ENCODE measurements around the gene MIR17HG.
A peak's percentile ranks its signal among the peaks of the same experiment; 100 is the strongest.

Gene MIR17HG

DNA sequence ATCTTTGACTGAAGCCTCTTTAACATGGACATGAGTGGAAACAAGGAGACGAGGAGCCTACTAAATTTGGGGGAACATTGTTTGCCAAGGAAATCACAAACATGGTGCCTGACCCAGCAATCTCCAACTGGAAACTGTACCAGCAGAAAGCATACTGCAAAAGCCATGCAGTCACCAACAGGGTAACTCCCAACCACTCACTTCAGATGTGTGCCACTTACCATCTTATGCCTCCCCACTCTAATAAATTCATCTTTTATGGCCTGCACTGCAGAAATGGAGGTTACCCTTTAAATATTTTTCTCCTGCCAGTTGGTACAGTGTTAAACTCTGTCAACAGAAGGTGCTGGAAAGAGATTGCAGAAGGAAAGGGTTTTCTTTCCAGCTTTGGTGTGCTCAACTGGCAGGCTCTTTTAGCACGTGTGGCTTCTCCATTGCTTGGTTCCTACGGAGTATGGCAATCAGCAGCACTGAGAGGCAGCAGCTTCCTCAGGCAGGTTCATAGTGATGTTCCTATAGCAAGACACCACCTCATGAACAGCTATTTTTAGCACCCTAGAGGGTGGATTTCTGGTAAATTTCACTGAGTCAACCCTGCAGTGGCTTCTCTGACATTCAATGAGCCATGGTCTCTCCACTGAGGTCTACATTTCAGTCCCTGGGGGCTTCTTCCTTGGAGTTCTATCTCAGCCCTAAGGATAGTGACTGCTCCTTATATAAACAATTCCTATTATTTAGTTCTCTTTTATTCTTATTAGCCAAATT, 21.4 kb downstream of the MIR17HG start:
- peak; percentile 17 for DNase-seq (ENCODE audit: low read depth)

DNA sequence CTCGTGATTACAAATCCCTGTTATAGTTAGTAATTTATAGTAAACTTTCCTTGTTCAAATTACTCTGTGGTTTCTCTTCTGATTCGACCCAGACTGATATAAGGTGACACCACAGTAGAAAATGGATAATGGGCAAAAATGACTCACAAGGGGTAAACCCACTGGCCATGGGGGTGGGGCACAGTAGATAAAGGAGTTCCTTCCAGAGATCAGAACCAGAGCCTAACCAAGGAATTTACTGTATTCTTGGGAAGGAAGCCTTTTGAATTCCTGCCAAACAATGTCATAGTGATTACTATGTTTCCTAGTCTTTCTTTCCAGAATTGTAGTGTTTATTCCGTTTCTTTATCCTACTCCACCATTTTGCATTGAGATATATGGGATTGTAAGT, 21.9 kb downstream of the MIR17HG start:
- DNase-seq (ENCODE audit: low read depth) = no peak

DNA sequence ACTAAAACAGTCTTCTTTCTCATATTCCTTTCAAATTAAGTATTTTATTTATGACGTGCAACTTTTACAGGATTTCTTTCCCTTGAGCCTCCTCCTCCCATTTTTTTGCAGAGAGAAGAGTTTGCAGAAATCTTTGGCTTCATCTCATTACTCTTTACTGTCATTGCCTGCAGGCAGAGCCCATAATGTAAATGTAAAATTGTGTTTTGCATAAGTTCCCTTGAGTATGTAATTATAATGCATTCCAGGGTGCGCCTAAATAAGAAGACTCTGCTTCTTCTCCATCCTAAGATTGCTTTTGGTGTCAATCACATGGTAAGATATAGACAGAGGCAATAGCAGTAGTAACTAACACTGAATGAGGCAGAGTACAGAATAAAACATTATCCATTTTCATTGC, 23.0 kb downstream of the MIR17HG start:
- DNase-seq (ENCODE audit: low read depth) = no peak

DNA sequence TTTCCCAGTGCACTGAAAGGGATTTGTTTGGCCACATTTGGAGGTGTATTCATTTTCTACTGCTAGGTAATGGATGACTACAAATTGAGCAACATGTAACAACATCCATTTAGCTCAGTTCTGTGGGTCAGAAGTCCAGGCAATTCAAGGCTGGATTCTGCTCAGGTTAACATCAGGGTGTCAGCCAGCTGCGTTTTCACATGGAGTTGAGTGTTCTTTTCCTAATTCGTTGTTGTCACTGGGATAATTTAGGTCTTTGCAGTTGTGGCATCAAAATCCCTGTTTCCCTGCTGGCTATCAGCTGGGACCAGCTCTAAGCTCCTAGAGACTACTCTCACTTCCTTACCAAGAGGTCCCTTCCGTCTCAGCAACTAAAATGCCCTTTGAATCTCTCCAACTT, 25.4 kb downstream of the MIR17HG start:
- no peak for DNase-seq (ENCODE audit: low read depth)

DNA sequence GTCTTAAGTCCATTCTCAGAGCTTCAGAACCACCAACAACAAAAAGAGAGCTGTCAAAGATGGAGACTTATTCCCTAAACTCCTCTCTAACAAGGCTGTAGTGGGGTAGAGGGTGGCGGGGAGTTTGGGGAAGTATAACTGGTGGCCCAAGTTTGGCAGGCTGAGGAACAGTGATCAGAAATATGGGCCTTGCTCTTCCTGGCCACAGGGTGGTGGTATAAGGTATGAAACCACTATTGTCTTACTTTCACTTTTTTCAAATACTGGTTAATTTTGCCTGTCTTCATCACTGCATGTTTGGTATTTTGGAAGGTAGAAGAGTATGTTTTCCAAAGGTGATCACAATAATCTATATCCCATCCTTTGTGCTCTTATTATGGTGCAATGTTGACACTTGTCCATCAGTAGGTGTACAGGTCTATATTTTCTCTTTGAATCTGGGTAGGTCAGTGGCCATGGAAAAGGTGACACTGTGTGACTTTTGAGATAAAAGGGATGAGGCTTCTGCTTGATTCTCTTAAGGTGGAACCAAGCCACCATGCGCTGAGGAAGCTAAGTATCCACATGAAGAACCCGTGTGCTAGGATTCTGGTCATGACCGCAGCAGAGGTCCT, 27.7 kb downstream of the MIR17HG start:
- no peak for DNase-seq (ENCODE audit: low read depth)

DNA sequence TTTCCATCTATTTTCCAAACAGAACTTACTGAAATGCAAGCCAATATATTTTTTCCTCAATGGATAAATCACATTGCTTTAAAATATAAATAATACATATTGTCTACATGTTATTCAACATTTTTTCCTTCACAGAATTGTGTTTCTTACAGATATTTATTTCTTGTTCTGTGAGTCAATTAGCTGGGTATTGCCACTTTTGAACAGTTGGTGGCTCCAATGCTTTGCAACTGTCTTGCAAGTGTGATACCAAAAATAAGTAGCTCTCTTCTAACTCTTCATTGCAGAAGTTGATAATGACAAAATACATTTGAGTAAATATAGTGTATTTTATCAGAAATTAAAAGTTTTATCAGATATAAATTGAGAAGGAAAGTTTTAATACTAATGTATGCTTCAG, 33.9 kb downstream of the MIR17HG start:
- no peak for DNase-seq (ENCODE audit: low read depth)

DNA sequence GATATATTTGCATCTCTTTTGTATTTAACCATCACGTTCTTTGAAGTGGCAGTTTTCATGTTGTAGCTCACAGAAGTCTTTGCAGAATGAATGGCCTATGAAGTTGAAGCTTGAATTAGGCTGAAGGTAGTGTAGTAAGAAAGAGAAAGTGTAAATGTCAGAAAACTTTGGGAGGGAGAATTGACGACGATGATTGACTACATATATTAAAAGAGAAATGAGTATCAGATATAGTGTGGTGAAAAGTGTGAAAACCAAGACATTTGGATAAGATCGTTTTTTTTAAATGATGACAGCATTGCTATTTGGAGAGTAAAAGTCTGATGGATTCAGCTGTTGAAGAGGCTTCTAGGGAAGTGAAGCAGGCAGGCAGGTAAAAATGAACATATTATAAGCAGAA, 36.3 kb downstream of the MIR17HG start:
- DNase-seq (ENCODE audit: low read depth) = no peak

DNA sequence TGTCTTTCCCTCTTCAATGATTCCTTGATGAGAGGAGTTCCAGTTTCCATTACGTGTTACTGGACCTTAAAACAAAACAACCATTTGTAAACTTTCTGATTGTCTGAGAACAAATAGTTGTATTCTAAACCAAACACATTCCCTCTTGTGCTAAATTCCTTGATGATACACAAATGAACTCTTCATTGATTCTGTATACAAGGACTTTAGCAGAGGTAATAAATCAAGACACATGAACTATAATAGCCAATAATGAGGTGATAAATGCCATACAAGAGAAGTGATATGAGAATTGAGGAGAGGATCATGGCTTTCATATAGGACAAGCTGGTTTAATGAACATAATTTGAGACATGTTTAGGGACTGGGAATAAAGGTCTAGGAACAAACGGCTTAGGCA, 37.4 kb downstream of the MIR17HG start:
- no peak for DNase-seq (ENCODE audit: low read depth)

DNA sequence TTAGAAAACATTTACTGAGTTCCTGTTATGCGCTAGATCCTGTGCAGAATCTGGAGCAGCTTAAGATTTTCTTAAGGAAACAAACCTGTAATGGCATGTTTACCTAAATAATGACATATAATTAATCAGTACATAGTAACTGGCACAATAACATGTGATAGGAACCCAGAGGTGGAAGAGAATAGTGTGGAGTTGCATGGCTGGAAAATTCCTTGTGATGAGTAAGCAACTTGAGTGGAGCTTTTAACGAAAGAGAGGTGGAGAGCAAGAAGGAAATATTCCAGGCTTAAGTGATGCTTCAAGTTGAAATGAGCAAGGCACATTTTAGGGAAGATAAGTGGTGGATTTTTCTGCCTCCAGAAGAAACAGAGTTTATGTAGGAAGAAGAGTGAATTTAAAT, 41.7 kb downstream of the MIR17HG start:
- no peak for DNase-seq (ENCODE audit: low read depth)

DNA sequence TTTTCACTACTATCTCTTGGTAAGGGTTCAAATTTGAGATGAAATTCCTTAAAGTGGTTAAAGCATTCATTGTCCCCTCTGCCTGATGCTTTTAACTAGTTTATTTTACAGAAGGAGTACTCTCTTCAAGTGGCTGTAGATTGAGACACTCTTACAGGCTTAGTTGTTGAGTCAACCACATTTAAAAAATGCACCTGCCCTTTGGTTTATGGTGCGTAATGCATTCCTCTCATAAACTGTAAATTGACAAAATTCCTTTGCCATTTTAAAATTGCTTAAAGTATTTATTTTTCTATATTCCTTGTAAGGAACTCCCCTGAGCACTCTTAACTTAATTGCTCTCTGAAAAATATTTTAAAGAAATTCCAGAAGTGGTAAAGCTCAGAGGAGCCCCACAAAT, 50.1 kb downstream of the MIR17HG start:
- DNase-seq (ENCODE audit: low read depth) = no peak

DNA sequence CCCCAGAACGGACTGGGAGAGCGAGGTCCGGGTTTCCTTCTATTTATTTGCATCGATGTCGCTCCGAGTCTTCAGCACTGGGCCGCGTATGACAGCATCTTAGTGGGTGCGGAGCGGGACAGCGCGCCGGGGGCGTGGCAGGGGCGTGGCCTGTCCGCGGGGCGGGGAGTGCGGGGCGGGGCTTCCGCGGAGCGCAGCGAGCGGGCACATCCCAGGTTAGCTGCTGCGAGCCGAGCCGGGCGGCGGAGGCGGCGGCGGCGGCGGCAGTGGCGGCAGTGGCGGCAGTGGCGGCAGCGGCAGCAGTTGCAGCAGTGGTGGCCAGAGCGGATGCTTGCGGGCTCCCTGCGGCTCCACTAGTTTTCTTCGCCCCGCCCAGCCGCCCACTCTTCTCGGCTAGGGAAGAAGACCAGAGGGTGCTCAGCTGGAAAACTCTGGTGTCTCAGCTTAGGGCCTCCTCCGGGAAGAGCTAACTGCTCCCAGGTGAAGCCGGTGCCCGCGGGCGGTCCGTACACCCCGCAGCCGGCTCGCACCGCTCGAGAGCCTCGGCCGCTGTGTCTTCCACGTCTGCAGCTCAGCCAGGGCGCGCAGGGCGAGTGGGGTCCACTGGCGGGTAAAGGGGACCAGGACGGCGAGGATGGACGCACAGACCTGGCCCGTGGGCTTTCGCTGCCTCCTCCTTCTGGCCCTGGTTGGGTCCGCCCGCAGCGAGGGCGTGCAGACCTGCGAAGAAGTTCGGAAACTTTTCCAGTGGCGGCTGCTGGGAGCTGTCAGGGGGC, 51.1 kb downstream of the MIR17HG start, which contains the start of gene GPC5:
GPC5 (plus strand) TSS at position 209 of the 776 bp plus-strand sequence.
- peak; percentile 39 for DNase-seq (ENCODE audit: low read depth)

DNA sequence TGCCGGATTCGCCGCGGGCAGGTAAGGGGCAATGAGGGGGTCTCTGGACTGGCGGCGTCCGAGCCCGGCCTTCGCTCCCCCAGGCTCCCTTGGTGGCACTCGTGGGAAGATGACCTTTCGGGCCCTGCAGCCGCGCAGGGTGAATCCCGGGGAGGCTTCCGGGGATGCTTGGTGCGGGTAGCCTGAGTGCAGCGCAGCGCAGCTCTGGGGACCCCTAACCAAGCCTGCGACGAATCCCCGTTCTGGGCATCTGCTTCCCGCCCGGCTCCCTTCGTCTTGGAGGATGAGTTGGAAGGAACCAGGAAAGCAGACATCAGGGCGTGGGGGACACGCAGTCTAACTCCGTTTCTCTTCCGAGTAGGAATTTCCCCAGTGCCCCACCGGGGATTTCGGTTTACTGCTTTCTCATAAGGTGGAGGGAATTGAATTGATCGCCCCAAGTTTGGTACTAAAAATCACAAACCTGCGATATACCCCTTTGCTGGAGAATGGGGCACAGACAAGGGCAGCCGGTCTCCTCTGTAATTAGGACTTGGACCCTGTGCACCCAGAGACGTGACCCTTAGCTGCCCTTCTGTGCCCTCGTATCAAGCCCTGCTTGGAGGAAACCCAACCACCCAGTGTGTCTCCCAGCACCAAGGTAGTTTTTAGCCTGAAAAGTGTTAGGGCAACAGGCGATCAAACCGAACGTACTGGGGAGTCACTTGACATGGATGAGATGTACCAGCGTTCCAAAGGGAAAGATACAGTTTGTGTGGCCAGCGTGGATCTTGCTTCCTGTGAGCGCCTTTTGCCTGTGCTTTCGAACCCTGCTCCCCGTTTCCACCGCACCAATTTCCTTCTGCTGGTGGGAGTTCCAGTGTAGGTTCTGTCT, 51.9 kb downstream of the MIR17HG start:
- DNase-seq (ENCODE audit: low read depth) = no peak

DNA sequence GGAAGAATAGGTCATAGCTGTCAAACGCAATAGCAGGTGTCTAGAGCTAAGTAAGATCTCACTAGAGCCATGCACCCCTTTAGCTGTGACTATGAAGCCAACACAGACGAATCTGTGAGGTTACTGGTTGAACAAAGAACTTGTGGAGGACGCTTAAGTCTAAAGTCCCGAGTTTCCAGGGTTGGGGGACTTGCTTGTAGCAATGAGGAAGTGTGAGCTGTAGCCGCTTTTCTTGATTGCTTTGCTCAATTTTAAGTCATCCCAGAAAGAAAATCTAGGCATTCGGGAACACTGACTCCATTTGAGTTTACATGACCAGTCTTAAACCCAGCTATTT, 52.5 kb downstream of the MIR17HG start:
- no peak for DNase-seq (ENCODE audit: low read depth)

DNA sequence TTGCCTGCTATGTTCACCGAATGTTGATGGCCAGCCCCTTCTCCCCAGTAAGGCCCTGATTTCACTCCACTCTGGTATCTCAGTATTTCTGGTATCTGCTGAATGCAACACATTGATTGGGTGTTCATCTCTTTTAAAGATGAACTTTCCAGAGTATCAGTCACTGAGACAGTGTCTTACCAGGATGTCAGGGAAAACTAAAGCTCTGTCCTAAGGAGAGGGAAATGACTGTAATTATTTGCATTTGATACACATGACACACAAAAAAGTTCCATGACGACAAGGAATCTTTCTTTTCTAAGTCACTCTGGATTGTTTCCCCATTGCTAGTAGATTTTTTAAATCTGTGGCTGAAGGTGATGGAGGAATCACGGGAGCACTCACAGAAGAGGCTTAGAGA, 53.2 kb downstream of the MIR17HG start:
- DNase-seq (ENCODE audit: low read depth) = no peak

DNA sequence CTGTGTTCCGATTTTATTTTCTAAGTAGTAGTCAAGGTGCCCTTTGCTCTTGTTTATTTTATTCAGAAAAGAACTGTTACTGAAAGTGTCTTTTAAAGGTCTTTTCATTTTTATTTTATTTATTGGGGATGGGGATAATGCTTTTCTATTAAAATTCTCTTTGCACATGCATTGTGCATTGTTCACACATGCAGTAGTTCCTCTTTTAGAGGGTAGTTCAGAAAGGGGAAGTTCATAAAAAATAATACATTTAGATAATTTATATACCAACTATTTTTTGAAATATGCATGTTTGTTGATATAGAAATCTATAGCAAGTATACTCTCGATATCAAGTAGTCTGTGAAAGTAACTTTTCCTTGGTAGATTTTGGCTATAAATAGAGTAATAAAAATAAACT, 54.4 kb downstream of the MIR17HG start:
- DNase-seq (ENCODE audit: low read depth) = no peak

All from fibroblast of gingiva (primary cell).